NCI-H128 (cell line): ENCODE data around the gene ZNF277.

ENCODE experiments used
- DNase-seq: peaks from one replicate; lab custom pipeline; 2025; ENCODE audit not compliant: unreplicated experiment; lab: John Stamatoyannopoulos, UW

ZNF277 gene

GRCh38 chr7:112252141-112252540, 45.6 kb downstream of the ZNF277 start:
- no peak for DNase-seq

- DNase-seq, result no peak
These were observed 46.2 kb downstream of the ZNF277 start for GRCh38 chr7:112252691-112253090.

- no peak for DNase-seq
These were observed 47.7 kb downstream of the ZNF277 start for GRCh38 chr7:112254156-112254555.

- no peak for DNase-seq
These were observed 48.4 kb downstream of the ZNF277 start for GRCh38 chr7:112254709-112255387.

- no peak for DNase-seq
These were observed 48.9 kb downstream of the ZNF277 start for GRCh38 chr7:112255388-112255720.

GRCh38 chr7:112257073-112257472, 50.6 kb downstream of the ZNF277 start:
- DNase-seq, result no peak

- no peak for DNase-seq
These were observed 54.4 kb downstream of the ZNF277 start for GRCh38 chr7:112260911-112261310.

- DNase-seq, result no peak
These were observed 55.5 kb downstream of the ZNF277 start for GRCh38 chr7:112262036-112262435.

GRCh38 chr7:112262855-112263487, 56.5 kb downstream of the ZNF277 start:
- DNase-seq, result no peak

GRCh38 chr7:112263519-112263918, 57.0 kb downstream of the ZNF277 start:
- no peak for DNase-seq

GRCh38 chr7:112266141-112266540, 59.6 kb downstream of the ZNF277 start:
- DNase-seq, result no peak

GRCh38 chr7:112266595-112267270, 60.2 kb downstream of the ZNF277 start:
- no peak for DNase-seq

GRCh38 chr7:112267944-112268691, 61.6 kb downstream of the ZNF277 start:
- DNase-seq, result no peak

- DNase-seq, result no peak
These were observed 64.7 kb downstream of the ZNF277 start for GRCh38 chr7:112271162-112271561.

GRCh38 chr7:112272921-112273561, 66.5 kb downstream of the ZNF277 start:
- DNase-seq, result no peak

GRCh38 chr7:112279042-112279441, 72.5 kb downstream of the ZNF277 start:
- no peak for DNase-seq

GRCh38 chr7:112280267-112280666, 73.8 kb downstream of the ZNF277 start:
- DNase-seq, result no peak

GRCh38 chr7:112282476-112283188, 76.1 kb downstream of the ZNF277 start:
- no peak for DNase-seq

GRCh38 chr7:112283382-112283910, 77.0 kb downstream of the ZNF277 start:
- no peak for DNase-seq
